ENCODE data around the gene ZC3HAV1. TPM values are rescaled to one million over a fixed set of nuclear protein-coding genes. Genes with fewer than 3 reads are reported as not detected.
A peak's percentile ranks its signal among the peaks of the same experiment; 100 is the strongest.

Gene ZC3HAV1
- total and polyA plus RNA-seq, 10 of the 15 experiments (the other 5 are each of a cell fraction or from before 2014, with no cell fraction given), result 18.5 to 55.3 (median 44.7) TPM

DNA sequence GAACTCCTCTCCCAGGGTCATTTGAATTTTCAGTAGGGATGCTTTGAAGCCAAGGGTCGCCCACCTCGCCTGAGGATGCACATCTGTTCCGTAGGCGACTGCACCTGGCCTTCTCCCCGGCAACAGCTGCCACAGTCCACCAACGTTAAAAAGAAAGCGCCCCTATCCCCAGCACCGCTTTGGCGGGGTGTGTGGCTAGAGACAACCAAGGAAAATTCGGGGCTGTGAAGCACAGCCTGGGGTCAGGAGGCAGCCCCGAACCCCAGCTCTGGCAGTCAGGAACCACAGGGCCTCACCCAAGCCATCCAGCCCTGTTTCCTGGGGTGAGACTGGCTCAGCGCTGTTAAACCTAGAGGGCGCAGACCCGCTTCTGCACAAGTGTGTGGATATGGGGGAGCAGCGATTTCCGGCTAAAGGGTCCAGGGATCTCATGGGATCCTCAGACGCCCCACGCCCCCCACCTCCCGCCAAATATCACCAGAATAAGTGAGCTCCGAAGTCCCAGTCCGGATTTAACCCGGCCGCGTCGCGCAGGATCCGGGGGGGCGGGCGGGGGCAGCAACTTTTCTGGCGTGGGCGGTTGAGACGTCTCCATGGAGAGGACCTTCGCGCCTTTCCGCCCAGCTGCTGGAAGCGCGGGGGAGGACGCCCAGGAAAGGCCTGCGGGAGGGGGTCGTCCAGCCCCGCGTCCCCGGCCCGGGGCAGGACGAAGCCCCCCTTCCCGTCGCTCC, 74.5 kb downstream of the ZC3HAV1 start (continued):
- no peak for TF ChIP-seq USF1 (IDR thresholded peaks at IDR 0.05; ENCODE audit: borderline replicate concordance, extremely low read length, insufficient read depth, low read depth, low read length)
- TF ChIP-seq HDAC2 (IDR thresholded peaks at IDR 0.05), result no peak
- TF ChIP-seq ZNF687 (IDR thresholded peaks at IDR 0.05), result 0 out of 2 replicates have a peak, but pooled peaks have one; percentile 13
- TF ChIP-seq, protein P1, sequence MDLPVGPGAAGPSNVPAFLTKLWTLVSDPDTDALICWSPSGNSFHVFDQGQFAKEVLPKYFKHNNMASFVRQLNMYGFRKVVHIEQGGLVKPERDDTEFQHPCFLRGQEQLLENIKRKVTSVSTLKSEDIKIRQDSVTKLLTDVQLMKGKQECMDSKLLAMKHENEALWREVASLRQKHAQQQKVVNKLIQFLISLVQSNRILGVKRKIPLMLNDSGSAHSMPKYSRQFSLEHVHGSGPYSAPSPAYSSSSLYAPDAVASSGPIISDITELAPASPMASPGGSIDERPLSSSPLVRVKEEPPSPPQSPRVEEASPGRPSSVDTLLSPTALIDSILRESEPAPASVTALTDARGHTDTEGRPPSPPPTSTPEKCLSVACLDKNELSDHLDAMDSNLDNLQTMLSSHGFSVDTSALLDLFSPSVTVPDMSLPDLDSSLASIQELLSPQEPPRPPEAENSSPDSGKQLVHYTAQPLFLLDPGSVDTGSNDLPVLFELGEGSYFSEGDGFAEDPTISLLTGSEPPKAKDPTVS (IDR thresholded peaks at IDR 0.05; ENCODE audit: low read depth, low read length), result no peak
- TF ChIP-seq, protein P2, sequence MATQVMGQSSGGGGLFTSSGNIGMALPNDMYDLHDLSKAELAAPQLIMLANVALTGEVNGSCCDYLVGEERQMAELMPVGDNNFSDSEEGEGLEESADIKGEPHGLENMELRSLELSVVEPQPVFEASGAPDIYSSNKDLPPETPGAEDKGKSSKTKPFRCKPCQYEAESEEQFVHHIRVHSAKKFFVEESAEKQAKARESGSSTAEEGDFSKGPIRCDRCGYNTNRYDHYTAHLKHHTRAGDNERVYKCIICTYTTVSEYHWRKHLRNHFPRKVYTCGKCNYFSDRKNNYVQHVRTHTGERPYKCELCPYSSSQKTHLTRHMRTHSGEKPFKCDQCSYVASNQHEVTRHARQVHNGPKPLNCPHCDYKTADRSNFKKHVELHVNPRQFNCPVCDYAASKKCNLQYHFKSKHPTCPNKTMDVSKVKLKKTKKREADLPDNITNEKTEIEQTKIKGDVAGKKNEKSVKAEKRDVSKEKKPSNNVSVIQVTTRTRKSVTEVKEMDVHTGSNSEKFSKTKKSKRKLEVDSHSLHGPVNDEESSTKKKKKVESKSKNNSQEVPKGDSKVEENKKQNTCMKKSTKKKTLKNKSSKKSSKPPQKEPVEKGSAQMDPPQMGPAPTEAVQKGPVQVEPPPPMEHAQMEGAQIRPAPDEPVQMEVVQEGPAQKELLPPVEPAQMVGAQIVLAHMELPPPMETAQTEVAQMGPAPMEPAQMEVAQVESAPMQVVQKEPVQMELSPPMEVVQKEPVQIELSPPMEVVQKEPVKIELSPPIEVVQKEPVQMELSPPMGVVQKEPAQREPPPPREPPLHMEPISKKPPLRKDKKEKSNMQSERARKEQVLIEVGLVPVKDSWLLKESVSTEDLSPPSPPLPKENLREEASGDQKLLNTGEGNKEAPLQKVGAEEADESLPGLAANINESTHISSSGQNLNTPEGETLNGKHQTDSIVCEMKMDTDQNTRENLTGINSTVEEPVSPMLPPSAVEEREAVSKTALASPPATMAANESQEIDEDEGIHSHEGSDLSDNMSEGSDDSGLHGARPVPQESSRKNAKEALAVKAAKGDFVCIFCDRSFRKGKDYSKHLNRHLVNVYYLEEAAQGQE (IDR thresholded peaks at IDR 0.05; ENCODE audit: low read depth, low read length), result no peak
- TF ChIP-seq RBBP5 (conservative IDR thresholded peaks at IDR 0.05), result no peak
- TF ChIP-seq MEF2B (IDR thresholded peaks at IDR 0.05; ENCODE audit: partially characterized antibody, poor library complexity, severe bottlenecking), result no peak
- TF ChIP-seq, protein P3, sequence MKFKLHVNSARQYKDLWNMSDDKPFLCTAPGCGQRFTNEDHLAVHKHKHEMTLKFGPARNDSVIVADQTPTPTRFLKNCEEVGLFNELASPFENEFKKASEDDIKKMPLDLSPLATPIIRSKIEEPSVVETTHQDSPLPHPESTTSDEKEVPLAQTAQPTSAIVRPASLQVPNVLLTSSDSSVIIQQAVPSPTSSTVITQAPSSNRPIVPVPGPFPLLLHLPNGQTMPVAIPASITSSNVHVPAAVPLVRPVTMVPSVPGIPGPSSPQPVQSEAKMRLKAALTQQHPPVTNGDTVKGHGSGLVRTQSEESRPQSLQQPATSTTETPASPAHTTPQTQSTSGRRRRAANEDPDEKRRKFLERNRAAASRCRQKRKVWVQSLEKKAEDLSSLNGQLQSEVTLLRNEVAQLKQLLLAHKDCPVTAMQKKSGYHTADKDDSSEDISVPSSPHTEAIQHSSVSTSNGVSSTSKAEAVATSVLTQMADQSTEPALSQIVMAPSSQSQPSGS (IDR thresholded peaks at IDR 0.05; ENCODE audit: low read length), result no peak

All from GM12878 (cell line).